ENCODE measurements around the gene CTDSP2. TPM values are rescaled to one million over a fixed set of nuclear protein-coding genes. Genes with fewer than 3 reads are reported as not detected.

The CTDSP2 gene, protein sequence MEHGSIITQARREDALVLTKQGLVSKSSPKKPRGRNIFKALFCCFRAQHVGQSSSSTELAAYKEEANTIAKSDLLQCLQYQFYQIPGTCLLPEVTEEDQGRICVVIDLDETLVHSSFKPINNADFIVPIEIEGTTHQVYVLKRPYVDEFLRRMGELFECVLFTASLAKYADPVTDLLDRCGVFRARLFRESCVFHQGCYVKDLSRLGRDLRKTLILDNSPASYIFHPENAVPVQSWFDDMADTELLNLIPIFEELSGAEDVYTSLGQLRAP
- 10 to 100 TPM; 30.9 to 41.7 (median 35.3) TPM for total RNA-seq

DNA sequence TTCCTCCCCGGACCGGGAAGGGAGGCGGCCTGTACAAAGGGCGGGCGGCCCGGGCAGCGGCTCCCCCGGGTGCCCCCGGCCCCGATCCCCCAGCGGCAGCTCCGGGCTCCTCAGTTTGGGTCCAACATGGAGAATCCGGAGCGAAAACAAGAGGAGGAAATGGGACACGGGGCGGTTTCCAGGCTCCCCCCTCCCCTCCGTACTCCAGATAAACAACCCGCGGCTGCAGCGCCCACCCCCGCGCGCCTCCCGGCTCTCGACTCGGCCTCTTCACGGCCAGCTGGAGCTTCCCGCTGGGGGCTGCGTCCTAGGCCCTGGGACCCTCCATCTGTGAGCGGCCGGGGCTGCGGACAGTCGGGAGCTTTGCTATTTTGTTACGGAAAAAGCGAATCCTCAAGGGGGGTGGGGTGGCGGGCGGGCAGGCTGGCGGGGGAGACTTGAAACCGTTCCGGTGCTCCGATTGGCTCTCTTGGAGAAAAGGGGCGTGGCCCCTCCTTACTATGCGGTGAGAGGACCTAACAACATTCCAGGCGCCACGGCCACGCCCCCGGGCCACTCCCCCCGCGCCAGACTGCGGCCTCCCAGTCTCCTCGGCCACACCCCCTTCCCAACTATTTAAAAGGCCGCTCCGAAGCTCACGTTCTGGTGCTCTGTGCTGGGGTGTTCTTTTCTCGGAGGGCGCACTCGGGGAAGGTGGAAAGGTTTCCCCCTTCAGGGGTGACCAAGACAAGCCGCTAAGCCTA is at the start of gene CTDSP2:
CTDSP2 (minus strand) TSS at position 153 of the 743 bp plus-strand sequence. CDS start 294 bp downstream, outside the sequence.
- ATAC-seq (peak; percentile 29 to 31), DNase-seq (peak; percentile 90)
- Mint-ChIP-seq H3K4me1 (ENCODE audit: low read depth) (peaks cover 46% of the 10 kb centered on the region), H3K36me3 (ENCODE audit: insufficient read depth) (no peaks in the 10 kb centered on the region), H3K9me3 (no peaks in the 10 kb centered on the region), H3K4me3 (peak within 1 kb of the TSS; percentile 84), H3K27me3 (ENCODE audit: low read depth) (peaks cover 8% of the 10 kb centered on the region)

DNA sequence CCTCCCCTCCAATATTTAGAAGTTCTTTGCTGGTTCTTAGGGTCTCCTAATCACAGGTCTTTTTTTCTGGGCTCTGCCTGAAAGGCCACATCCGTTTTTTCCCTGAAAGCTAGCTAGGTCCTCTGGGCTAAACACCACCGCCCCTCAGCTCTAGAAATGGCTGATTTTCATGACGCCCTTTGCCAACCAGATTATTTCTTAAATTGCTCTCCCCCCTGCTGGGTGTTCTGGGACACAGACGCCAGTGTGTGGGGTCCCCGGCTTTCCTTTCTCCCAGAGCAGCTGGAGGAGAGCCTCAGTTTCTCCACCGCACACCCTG is 49.5 kb upstream of the CTDSP2 start:
- Mint-ChIP-seq H3K27me3 (ENCODE audit: low read depth) (no peaks in the 10 kb centered on the region), H3K9me3 (no peaks in the 10 kb centered on the region), H3K4me3 (peak overlapping the region; percentile 71), H3K36me3 (ENCODE audit: insufficient read depth) (no peaks in the 10 kb centered on the region), H3K4me1 (ENCODE audit: low read depth) (peaks cover 61% of the 10 kb centered on the region)
- ATAC-seq = no peak
- DNase-seq = no peak

DNA sequence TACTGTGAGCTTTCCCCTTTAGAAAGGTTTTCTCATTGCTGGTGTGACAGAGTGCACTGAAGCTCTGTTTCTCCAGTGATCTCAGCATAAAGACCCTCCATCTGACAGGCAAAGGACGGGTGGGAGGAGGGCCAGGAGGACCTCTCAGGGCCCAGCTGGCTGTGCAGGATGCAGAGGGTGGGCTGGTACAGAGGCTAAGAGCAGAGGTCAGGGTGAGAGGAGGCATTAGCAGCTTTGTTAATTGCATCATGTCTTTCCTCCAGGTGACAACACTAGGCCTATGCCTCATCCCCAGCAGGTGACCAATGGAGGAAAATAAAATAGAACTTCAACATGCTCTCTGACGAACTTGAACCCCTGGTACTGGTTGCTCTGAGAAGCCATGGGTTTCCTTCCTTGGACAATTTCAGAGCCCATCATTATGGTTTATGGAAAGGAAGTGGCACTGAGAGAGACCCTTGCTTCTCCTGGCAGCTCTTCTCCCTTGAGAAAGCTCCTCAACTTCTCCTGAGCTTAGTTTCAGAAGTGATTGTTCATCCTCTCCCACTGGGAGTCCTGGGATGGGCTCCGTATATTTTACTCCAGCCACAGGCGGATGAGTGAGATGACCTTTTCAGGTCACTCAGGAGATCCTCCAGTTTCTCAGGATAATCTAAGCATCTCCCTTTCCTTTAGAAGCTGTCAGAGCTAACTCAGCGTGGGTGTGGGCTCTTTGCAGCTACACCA is 49.0 kb upstream of the CTDSP2 start:
- Mint-ChIP-seq H3K9me3 (no peaks in the 10 kb centered on the region), H3K36me3 (ENCODE audit: insufficient read depth) (no peaks in the 10 kb centered on the region), H3K27me3 (ENCODE audit: low read depth) (no peaks in the 10 kb centered on the region), H3K4me1 (ENCODE audit: low read depth) (peaks cover 59% of the 10 kb centered on the region), H3K4me3 (peak overlapping the region; percentile 71)
- DNase-seq (no peak), ATAC-seq (no peak)

- Mint-ChIP-seq H3K27me3 (ENCODE audit: low read depth) (no peaks in the 10 kb centered on the region), H3K4me3 (no peak overlapping the region), H3K4me1 (ENCODE audit: low read depth) (peaks cover 54% of the 10 kb centered on the region), H3K36me3 (ENCODE audit: insufficient read depth) (no peaks in the 10 kb centered on the region), H3K9me3 (no peaks in the 10 kb centered on the region)
- no peak for ATAC-seq
- no peak for DNase-seq
These were observed 48.1 kb upstream of the CTDSP2 start for GRCh38 chr12:57894399-57895292.

DNA sequence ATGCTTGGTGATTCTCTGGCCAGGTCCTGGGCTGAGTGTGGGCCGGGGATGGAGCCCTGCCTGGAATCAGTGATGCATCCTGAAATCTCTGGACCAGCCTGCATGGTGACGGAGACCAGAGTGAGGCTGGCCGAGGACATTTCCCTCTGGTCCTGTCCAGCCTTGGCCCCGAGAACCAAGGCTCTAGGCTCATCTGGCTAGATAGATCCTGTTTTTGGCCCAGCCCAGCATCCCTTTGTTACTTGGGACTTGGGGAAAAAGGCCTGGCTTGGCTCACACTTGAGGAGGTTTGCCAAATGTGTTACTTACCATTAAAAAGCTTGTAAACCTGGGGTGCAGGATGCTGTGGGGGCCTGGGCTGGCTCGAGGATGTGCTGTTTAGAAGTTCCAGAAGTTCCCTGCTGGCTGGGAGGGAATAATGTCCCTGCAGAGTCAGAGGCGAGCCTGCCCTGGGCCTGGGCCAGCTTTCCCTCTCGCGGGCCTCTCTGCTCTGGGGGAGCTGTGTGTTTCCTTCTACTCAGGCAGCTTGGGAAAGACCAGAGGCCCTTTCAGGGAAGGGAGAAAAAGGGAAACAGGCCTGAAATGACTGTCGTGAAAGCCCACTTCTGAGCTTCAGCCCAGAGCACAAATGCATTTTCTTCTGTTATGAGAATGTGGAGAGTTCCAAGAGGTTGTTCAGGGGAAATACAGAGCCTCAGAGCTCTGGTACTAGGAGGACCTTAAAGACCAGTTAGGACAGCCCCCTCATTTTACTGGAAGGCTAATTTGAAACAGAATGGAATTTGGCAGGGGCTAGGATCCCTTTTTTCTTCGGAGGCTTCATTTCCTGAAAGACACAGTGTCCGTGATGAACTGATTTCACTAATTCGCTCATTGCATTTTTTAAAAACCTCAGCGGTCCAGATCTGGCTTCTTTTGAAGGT is 47.2 kb upstream of the CTDSP2 start:
- ATAC-seq = no peak
- no peaks in the 10 kb centered on the region for H3K9me3 Mint-ChIP-seq
- H3K36me3 Mint-ChIP-seq (ENCODE audit: insufficient read depth) = no peaks in the 10 kb centered on the region
- H3K4me3 Mint-ChIP-seq = no peak overlapping the region
- peaks cover 47% of the 10 kb centered on the region for H3K4me1 Mint-ChIP-seq (ENCODE audit: low read depth)
- no peaks in the 10 kb centered on the region for H3K27me3 Mint-ChIP-seq (ENCODE audit: low read depth)
- no peak for DNase-seq

DNA sequence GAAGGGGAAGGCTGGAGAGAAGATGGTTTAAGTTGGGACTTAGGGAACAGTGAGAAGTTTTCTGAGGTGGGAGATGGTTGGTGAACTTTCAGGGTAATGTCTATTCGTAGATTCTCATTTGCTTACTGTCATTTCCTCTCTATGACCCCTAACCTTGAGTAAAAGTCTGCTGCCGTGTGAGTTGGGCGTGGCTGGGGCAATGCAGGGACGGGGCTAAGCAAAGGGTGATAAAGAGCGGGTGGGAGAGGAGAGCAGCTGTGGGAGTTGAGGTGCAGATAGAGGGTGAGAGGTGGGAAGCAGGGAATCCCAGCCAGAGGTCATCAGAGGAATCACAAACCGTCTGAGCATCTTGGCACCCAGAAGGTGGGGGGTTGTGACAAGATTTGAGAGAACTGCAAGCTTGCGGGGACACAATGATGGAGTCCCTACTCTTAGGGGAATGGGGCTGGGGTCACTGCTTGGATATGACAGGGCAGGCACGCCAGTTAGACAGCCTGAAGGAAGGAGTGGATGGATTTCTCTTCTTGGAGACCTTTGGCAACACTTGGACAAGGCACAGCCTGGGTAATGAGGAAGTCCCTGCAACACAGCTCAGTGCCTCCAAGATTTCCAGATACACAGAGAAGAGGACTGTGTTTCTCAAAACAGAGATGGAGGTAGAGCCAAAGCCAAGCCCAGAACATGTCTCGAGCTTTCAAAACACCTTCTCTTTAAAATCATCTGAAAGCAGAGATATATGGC is 45.9 kb upstream of the CTDSP2 start:
- Mint-ChIP-seq H3K36me3 (ENCODE audit: insufficient read depth) (no peaks in the 10 kb centered on the region), H3K27me3 (ENCODE audit: low read depth) (no peaks in the 10 kb centered on the region), H3K4me3 (no peak overlapping the region), H3K4me1 (ENCODE audit: low read depth) (peaks cover 44% of the 10 kb centered on the region), H3K9me3 (no peaks in the 10 kb centered on the region)
- ATAC-seq (no peak), DNase-seq (no peak)

- ATAC-seq = no peak
- H3K4me3 Mint-ChIP-seq = no peak overlapping the region
These were observed 45.2 kb upstream of the CTDSP2 start for GRCh38 chr12:57891542-57892228.

GRCh38 chr12:57890191-57891115 is 43.9 kb upstream of the CTDSP2 start:
- Mint-ChIP-seq H3K27me3 (ENCODE audit: low read depth) (no peaks in the 10 kb centered on the region), H3K4me1 (ENCODE audit: low read depth) (peaks cover 30% of the 10 kb centered on the region), H3K9me3 (peaks cover 7% of the 10 kb centered on the region), H3K4me3 (no peak overlapping the region), H3K36me3 (ENCODE audit: insufficient read depth) (no peaks in the 10 kb centered on the region)
- ATAC-seq (no peak), DNase-seq (no peak)

More at GRCh38 chr12:57891542-57892228, 45.2 kb upstream of the CTDSP2 start:
- H3K36me3 Mint-ChIP-seq (ENCODE audit: insufficient read depth) = no peaks in the 10 kb centered on the region
- no peaks in the 10 kb centered on the region for H3K27me3 Mint-ChIP-seq (ENCODE audit: low read depth)
- H3K9me3 Mint-ChIP-seq = no peaks in the 10 kb centered on the region
- DNase-seq = no peak
- H3K4me1 Mint-ChIP-seq (ENCODE audit: low read depth) = peaks cover 39% of the 10 kb centered on the region

DNA sequence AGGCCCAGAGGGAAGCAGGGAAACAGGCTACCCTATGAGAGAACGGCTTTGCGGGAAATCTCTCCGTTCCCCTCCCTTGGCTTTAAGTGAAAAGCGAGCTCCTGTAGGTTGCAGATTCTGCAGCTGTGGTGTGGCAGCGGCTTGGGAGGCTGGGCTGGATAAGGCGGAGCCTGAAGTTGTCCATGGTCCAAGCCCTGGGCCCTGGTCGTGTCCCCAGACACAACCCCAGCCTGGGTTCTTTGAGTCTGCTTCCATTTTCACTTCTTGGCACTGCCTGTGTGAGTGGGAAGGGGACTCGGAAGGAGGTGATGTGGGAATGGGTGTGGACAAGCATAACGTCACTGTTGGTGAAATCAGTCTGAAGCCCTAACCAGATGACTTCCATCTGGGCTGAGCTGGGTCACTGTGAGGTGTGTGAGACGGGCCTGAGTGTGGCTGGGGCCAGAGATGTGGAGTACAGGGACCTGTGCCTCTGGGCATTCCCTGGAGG is 43.0 kb upstream of the CTDSP2 start:
- H3K36me3 Mint-ChIP-seq (ENCODE audit: insufficient read depth) = no peaks in the 10 kb centered on the region
- H3K4me3 Mint-ChIP-seq = peak overlapping the region; percentile 17
- peaks cover 7% of the 10 kb centered on the region for H3K9me3 Mint-ChIP-seq
- ATAC-seq = no peak
- no peak for DNase-seq
- no peaks in the 10 kb centered on the region for H3K27me3 Mint-ChIP-seq (ENCODE audit: low read depth)
- H3K4me1 Mint-ChIP-seq (ENCODE audit: low read depth) = peaks cover 21% of the 10 kb centered on the region

GRCh38 chr12:57888409-57889157 is 42.1 kb upstream of the CTDSP2 start:
- H3K36me3 Mint-ChIP-seq (ENCODE audit: insufficient read depth) = peaks cover 2% of the 10 kb centered on the region
- no peak overlapping the region for H3K4me3 Mint-ChIP-seq
- peak; percentile 19 for DNase-seq
- peaks cover 7% of the 10 kb centered on the region for H3K9me3 Mint-ChIP-seq
- peak; percentile 66 to 82 for ATAC-seq
- H3K27me3 Mint-ChIP-seq (ENCODE audit: low read depth) = no peaks in the 10 kb centered on the region
- H3K4me1 Mint-ChIP-seq (ENCODE audit: low read depth) = peaks cover 14% of the 10 kb centered on the region
